ENCODE measurements around the gene SLC38A6.

DNA sequence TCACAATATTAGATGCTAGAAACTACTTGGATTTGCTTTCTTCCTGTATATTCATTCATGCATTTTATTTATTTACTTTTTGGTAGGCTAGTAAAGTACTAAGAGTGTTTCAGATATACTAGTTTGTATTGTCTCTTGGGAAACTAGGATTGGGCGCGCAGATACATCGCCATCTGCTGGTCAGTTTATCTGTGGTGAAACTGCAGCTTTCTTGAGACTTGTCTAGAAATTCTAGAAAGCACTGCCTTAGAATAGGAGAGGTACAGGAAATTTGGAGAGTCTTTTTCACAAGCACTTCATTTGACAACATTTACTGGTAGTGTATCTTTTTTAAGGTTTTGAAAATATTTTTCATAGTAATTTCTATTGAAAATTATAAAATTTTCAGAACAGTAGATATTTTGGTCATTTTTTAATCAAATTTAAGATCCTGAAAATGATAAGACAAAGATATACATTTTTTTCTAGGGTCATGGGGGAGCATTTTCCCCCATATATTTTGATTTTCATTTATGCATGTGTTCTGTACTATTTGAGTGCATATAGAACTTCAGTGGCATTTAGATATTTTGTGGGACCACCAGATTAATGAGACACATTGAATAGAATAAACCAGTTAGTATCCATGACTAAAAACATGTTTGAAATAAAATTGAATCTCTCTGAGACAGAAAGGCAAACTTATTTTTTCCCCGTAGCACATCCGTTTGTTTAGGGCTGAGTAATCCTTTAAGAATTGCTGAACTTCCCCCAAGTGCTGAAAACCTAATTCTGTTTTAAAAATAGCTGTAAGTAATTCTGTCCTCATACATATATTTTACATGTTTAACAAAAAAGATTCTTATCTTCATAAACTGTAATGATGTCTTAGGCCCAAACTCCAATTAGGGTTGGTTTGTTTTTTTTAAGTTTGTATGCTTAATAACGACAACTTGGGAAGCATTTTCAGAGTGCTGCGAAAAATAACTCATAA, 44.5 kb downstream of the SLC38A6 start:
- TF ChIP-seq NCOR1 (IDR thresholded peaks at IDR 0.05; ENCODE audit: borderline replicate concordance, low read length) (no peak), KAT2B (IDR thresholded peaks at IDR 0.05; ENCODE audit: borderline replicate concordance, low read depth, low read length) (no peak), GTF2F1 (IDR thresholded peaks at IDR 0.05; ENCODE audit: low read length) (no peak), KMT2B (CRISPR knock-in tag; IDR thresholded peaks at IDR 0.05) (no peak), ZFY (CRISPR knock-in tag; IDR thresholded peaks at IDR 0.05) (no peak), PRPF4 (IDR thresholded peaks at IDR 0.05; ENCODE audit: low read depth, low read length, poor library complexity, severe bottlenecking) (no peak), RFX5 (IDR thresholded peaks at IDR 0.05; ENCODE audit: low read depth, low read length) (no peak), NR1H2 (CRISPR knock-in tag; IDR thresholded peaks at IDR 0.05; ENCODE audit: borderline replicate concordance, low read depth) (no peak), RXRA (CRISPR knock-in tag; IDR thresholded peaks at IDR 0.05) (no peak)
- TF ChIP-seq, protein P1, sequence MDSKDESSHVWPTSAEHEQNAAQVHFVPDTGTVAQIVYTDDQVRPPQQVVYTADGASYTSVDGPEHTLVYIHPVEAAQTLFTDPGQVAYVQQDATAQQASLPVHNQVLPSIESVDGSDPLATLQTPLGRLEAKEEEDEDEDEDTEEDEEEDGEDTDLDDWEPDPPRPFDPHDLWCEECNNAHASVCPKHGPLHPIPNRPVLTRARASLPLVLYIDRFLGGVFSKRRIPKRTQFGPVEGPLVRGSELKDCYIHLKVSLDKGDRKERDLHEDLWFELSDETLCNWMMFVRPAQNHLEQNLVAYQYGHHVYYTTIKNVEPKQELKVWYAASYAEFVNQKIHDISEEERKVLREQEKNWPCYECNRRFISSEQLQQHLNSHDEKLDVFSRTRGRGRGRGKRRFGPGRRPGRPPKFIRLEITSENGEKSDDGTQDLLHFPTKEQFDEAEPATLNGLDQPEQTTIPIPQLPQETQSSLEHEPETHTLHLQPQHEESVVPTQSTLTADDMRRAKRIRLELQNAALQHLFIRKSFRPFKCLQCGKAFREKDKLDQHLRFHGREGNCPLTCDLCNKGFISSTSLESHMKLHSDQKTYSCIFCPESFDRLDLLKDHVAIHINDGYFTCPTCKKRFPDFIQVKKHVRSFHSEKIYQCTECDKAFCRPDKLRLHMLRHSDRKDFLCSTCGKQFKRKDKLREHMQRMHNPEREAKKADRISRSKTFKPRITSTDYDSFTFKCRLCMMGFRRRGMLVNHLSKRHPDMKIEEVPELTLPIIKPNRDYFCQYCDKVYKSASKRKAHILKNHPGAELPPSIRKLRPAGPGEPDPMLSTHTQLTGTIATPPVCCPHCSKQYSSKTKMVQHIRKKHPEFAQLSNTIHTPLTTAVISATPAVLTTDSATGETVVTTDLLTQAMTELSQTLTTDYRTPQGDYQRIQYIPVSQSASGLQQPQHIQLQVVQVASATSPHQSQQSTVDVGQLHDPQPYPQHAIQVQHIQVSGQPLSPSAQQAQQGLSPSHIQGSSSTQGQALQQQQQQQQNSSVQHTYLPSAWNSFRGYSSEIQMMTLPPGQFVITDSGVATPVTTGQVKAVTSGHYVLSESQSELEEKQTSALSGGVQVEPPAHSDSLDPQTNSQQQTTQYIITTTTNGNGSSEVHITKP (CRISPR knock-in tag; IDR thresholded peaks at IDR 0.05; ENCODE audit: low read depth): no peak
- TF ChIP-seq, protein P2, sequence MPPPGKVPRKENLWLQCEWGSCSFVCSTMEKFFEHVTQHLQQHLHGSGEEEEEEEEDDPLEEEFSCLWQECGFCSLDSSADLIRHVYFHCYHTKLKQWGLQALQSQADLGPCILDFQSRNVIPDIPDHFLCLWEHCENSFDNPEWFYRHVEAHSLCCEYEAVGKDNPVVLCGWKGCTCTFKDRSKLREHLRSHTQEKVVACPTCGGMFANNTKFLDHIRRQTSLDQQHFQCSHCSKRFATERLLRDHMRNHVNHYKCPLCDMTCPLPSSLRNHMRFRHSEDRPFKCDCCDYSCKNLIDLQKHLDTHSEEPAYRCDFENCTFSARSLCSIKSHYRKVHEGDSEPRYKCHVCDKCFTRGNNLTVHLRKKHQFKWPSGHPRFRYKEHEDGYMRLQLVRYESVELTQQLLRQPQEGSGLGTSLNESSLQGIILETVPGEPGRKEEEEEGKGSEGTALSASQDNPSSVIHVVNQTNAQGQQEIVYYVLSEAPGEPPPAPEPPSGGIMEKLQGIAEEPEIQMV (CRISPR knock-in tag; IDR thresholded peaks at IDR 0.05; ENCODE audit: low read depth): no peak
- TF ChIP-seq, protein P3, sequence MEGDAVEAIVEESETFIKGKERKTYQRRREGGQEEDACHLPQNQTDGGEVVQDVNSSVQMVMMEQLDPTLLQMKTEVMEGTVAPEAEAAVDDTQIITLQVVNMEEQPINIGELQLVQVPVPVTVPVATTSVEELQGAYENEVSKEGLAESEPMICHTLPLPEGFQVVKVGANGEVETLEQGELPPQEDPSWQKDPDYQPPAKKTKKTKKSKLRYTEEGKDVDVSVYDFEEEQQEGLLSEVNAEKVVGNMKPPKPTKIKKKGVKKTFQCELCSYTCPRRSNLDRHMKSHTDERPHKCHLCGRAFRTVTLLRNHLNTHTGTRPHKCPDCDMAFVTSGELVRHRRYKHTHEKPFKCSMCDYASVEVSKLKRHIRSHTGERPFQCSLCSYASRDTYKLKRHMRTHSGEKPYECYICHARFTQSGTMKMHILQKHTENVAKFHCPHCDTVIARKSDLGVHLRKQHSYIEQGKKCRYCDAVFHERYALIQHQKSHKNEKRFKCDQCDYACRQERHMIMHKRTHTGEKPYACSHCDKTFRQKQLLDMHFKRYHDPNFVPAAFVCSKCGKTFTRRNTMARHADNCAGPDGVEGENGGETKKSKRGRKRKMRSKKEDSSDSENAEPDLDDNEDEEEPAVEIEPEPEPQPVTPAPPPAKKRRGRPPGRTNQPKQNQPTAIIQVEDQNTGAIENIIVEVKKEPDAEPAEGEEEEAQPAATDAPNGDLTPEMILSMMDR (CRISPR knock-in tag; IDR thresholded peaks at IDR 0.05): peak; percentile 80

Data from HepG2 (cell line).